DND-41 (cell line): Measurements from ENCODE around the gene DNAH10.

Source experiments
- CTCF ChIP-seq: IDR thresholded peaks from 2 replicates; pipeline ENCODE4 v1.5.1; 2012; ENCODE audit warnings: borderline replicate concordance, low read length, moderate library complexity, mild to moderate bottlenecking; ENCODE audit not compliant: poor library complexity, severe bottlenecking; ENCODE audit errors: extremely low read depth
- EZH2 ChIP-seq: IDR thresholded peaks from 3 replicates; pipeline ENCODE4 v1.6.1; 2012; ENCODE audit warnings: borderline replicate concordance, low read depth, mild to moderate bottlenecking, moderate library complexity, low read length, inconsistent platforms; ENCODE audit not compliant: severe bottlenecking

- TF ChIP-seq CTCF: no peak
- TF ChIP-seq EZH2: no peak
These were observed 27.8 kb upstream of the DNAH10 start for GRCh38 chr12:123734268-123734667.
